Thoracic aorta (tissue), 2 donors: ENCODE measurements around the gene USP6NL. TPM values are rescaled to one million over a fixed set of nuclear protein-coding genes. Genes with fewer than 3 reads are reported as not detected.

Source experiments
- ATAC-seq: fragments of 150-250 bp; one replicate; pipeline ENCODE4 v1.8.0; 2017; ENCODE audit warnings: low read depth; ENCODE audit not compliant: insufficient number of reproducible peaks, low FRiP score
- DNase-seq: peaks from one replicate; pipeline ENCODE4 v3.0.0-alpha.2; 2020; ENCODE audit warnings: low spot score
- H3K27ac ChIP-seq, 2 donors: fragments of 200-600 bp; sonication (generic); 1 replicate in 1 of 2; 2 replicates in 1 of 2; pipeline ENCODE4 v1.5.1; 2016; ENCODE audit warnings: mild to moderate bottlenecking in 2 of 2, moderate library complexity in 2 of 2
- H3K27me3 ChIP-seq: fragments of 200-600 bp; sonication (generic); replicated peaks from 2 replicates; pipeline ENCODE4 v1.6.0; 2016; ENCODE audit warnings: mild to moderate bottlenecking; ENCODE audit not compliant: insufficient read depth
- H3K36me3 ChIP-seq: fragments of 200-600 bp; sonication (generic); one replicate; pipeline ENCODE4 v1.5.1; 2016
- H3K4me1 ChIP-seq, 2 donors: fragments of 200-600 bp; sonication (generic); 1 replicate in 1 of 2; 2 replicates in 1 of 2; pipeline versions ENCODE4 v1.5.1 to v1.6.0; 2016; ENCODE audit warnings: low read depth in 2 of 2, mild to moderate bottlenecking in 1 of 2; ENCODE audit not compliant: control insufficient read depth in 1 of 2
- H3K4me3 ChIP-seq: fragments of 200-600 bp; sonication (generic); 2 replicates; pipeline ENCODE4 v1.5.1; 2016; ENCODE audit warnings: mild to moderate bottlenecking
- H3K9me3 ChIP-seq: fragments of 200-600 bp; sonication (generic); 2 replicates; pipeline ENCODE4 v1.5.1; 2016
- CTCF ChIP-seq: fragments of 200-600 bp; sonication (generic); IDR thresholded peaks from one replicate; pipeline ENCODE4 v1.5.1; 2019; ENCODE audit warnings: antibody characterized with exemption
- total RNA-seq, 2 donors: library from RNA; depleted of rRNA; stranded (reverse); fragments of >200 nt; gene quantifications; one replicate each; pipeline versions ENCODE4 v1.1.0 to v1.2.3, GENCODE V29; 2016

USP6NL gene
- total RNA-seq, 2 donors from 2014 or later, result 9.5 to 15.0 TPM

DNA sequence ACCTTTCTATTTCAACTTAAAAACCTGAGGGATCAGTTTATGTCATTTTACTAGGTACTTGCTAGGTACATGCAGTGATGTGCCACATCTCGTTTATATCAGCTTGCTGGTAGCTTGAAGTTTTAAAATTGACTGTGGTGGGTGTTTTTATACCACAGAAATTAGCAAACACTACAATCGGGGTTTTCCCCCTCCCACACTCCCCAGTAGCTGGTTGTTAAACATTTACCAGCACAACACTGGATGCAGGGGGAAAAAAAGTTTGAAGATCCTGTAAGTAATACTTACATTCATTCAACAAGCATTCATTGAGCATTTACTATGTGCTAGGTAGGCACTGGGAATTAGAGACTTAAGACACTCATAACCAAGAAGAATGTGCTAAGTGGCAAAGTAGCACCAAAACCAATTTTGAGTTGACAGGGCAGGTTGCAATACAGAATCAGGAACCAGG lies 32.6 kb downstream of the USP6NL start:
- no peak overlapping the region for H3K4me3 ChIP-seq
- no peak for TF ChIP-seq CTCF
- H3K4me1 ChIP-seq, result no peaks in the 10 kb centered on the region
- ATAC-seq, result no peak
- no peaks in the 10 kb centered on the region for H3K36me3 ChIP-seq
- H3K27ac ChIP-seq, result no peak overlapping the region
- DNase-seq, result no peak
- H3K9me3 ChIP-seq, result no peaks in the 10 kb centered on the region
- no peaks in the 10 kb centered on the region for H3K27me3 ChIP-seq

GRCh38 chr10:11576092-11576809 lies 35.2 kb downstream of the USP6NL start:
- ATAC-seq (no peak), DNase-seq (no peak)
- no peaks in the 10 kb centered on the region for H3K36me3 ChIP-seq
- H3K4me3 ChIP-seq, result no peak overlapping the region
- H3K27ac ChIP-seq, result no peak overlapping the region
- no peaks in the 10 kb centered on the region for H3K27me3 ChIP-seq
- no peak for TF ChIP-seq CTCF
- H3K9me3 ChIP-seq, result no peaks in the 10 kb centered on the region
- no peaks in the 10 kb centered on the region for H3K4me1 ChIP-seq

- H3K4me3 ChIP-seq, result no peak overlapping the region
- no peak overlapping the region for H3K27ac ChIP-seq
- H3K9me3 ChIP-seq, result no peaks in the 10 kb centered on the region
- no peaks in the 10 kb centered on the region for H3K36me3 ChIP-seq
- DNase-seq (no peak), ATAC-seq (no peak)
- TF ChIP-seq CTCF, result no peak
- H3K27me3 ChIP-seq, result no peaks in the 10 kb centered on the region
- no peaks in the 10 kb centered on the region for H3K4me1 ChIP-seq
Measured at GRCh38 chr10:11573497-11573896, 38.0 kb downstream of the USP6NL start.

DNA sequence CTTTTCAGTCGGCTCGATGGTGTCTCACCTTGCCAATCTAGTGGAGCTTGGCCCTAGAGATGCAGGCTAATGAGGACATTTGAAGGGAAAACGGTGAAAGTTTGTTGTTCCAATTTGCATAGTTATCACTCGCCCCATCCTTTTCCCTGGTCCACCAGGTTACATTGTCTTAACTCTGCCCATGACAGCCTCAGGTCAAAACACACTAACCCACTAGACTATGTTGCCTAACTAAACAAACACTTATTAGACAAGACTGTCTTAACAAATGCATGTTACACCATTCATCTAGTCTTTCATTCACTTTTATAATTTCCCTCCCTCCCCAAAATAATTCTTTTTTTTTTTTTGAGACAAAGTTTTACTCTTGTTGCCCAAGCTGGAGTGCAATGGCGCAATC lies 40.7 kb downstream of the USP6NL start:
- Histone ChIP-seq H3K4me1 (no peaks in the 10 kb centered on the region), H3K27me3 (no peaks in the 10 kb centered on the region), H3K27ac (no peak overlapping the region), H3K9me3 (no peaks in the 10 kb centered on the region), H3K36me3 (no peaks in the 10 kb centered on the region), H3K4me3 (no peak overlapping the region)
- DNase-seq, result no peak
- no peak for ATAC-seq
- no peak for TF ChIP-seq CTCF

DNA sequence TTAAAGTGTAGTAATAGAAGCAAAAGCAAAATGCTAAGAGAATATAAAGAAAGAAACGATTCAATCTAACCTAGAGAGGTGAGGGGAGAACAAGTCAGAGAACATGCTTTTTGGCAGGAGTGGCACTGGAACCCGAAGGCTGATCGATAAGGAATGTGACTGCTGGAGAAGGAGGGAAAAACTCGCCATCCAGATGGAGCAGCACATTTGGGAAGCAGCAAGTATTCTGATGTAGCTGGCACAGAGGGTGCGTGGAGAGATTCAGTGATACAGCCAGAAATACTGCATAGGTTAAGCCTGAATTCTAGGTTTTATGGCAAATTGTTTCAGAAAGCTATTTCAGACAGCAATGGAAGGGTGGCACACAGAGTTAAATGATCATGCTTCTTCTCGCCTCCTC lies 42.0 kb downstream of the USP6NL start:
- no peak for TF ChIP-seq CTCF
- Histone ChIP-seq H3K27ac (no peak overlapping the region), H3K9me3 (no peaks in the 10 kb centered on the region), H3K4me1 (no peaks in the 10 kb centered on the region), H3K4me3 (no peak overlapping the region), H3K36me3 (no peaks in the 10 kb centered on the region), H3K27me3 (no peaks in the 10 kb centered on the region)
- no peak for DNase-seq
- no peak for ATAC-seq
